Duodenal mucosa (tissue), 2 donors: ENCODE measurements around the gene NOL6.
"Not testable (repeated sequence)": the region's sequence is repeated elsewhere in the genome, so short reads cannot be mapped to it uniquely, and the experiment has no call there.

Source experiments
- H3K27ac ChIP-seq: one replicate; pipeline ENCODE4 v1.7.0; 2013; ENCODE audit warnings: low read depth, low read length
- H3K27me3 ChIP-seq, 2 donors: one replicate each; pipeline ENCODE4 v1.7.0; 2013; ENCODE audit warnings: low read length in 2 of 2, control low read depth in 1 of 2; ENCODE audit not compliant: insufficient read depth in 2 of 2, control insufficient read depth in 1 of 2
- H3K36me3 ChIP-seq, 2 donors: one replicate each; pipeline ENCODE4 v1.7.0; 2013; ENCODE audit warnings: low read length in 2 of 2, control low read depth in 1 of 2; ENCODE audit not compliant: insufficient read depth in 2 of 2, control insufficient read depth in 1 of 2
- H3K4me1 ChIP-seq, 2 donors: one replicate each; pipeline ENCODE4 v1.7.0; 2013; ENCODE audit warnings: low read length in 2 of 2, control low read depth in 1 of 2; ENCODE audit not compliant: insufficient read depth in 2 of 2, control insufficient read depth in 1 of 2
- H3K4me3 ChIP-seq, 2 donors: one replicate each; pipeline ENCODE4 v1.7.0; 2013; ENCODE audit warnings: low read length in 2 of 2, low read depth in 1 of 2
- H3K9ac ChIP-seq, 2 donors: one replicate each; pipeline ENCODE4 v1.7.0; 2013; ENCODE audit warnings: low read length in 2 of 2, low read depth in 1 of 2
- H3K9me3 ChIP-seq, 2 donors: one replicate each; pipeline ENCODE4 v1.7.0; 2013; ENCODE audit warnings: low read length in 2 of 2, control low read depth in 1 of 2; ENCODE audit not compliant: control insufficient read depth in 1 of 2

The NOL6 gene

DNA sequence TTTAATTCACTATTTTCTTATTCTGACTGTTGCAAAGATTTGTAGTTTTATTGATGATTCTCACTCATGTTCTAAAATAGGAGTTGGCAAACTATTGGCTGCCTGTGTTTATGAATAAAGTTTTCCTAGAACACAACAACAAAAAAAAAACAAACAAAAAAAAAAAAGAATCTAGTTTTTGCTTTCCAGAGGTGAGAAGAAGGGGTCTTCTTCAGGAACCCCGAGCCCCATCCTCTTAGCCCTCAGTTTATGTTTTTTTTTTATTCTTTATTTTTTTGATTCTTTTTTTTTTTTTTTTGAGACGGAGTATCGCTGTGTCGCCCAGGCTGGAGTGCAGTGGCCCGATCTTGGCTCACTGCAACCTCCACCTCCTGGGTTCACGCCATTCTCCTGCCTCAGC, 49.2 kb downstream of the NOL6 start:
- not testable (repeated sequence) for H3K4me3 ChIP-seq, H3K9ac ChIP-seq, H3K36me3 ChIP-seq, H3K4me1 ChIP-seq, H3K27ac ChIP-seq, H3K27me3 ChIP-seq, H3K9me3 ChIP-seq

DNA sequence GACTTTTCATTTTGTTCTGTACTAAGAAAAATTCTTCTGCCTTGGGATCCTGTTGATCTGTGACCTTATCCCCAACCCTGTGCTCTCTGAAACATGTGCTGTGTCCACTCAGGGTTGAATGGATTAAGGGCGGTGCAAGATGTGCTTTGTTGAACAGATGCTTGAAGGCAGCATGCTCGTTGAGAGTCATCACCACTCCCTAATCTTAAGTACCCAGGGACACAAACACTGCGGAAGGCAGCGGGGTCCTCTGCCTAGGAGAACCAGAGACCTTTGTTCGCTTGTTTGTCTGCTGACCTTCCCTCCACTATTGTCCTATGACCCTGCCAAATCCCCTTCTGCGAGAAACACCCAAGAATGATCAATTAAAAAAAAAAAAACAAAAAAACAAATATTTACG, 49.7 kb downstream of the NOL6 start:
- H3K4me1 ChIP-seq, H3K9me3 ChIP-seq, H3K4me3 ChIP-seq, H3K36me3 ChIP-seq, H3K27ac ChIP-seq, H3K27me3 ChIP-seq, H3K9ac ChIP-seq: not testable (repeated sequence)

DNA sequence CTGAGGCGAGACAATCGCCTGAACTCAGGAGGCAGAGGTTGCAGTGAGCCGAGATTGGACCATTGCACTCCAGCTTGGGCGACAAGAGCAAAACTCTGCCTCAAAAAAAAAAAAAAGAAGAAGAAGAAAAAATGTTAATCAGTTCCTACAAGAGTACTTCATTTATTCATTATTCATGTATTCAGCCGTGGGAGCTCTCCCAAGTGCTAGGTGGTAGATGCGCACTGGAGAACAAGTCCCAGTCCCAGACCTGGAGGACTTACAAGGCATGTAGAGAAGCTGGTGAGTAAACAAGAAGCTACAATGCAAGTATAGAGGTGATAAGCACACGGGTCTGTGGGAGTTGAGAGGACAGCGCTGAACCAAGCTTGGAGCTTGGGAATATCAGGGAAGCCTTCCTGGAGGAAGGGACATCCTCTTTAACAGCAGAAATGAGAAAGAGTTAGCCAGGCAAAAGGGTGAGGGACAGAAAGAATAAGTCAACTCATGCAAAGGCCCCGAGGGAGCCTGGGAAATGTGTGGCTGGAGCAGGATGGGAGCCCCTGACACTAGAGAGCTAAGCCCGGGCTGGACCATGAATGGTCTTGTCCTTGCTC, 53.9 kb downstream of the NOL6 start:
- Histone ChIP-seq H3K4me1 (peaks cover 26 to 35% of the 10 kb centered on the region in 2 donors), H3K9me3 (no peaks in the 10 kb centered on the region), H3K27ac (no peak overlapping the region), H3K4me3 (no peak overlapping the region), H3K36me3 (no peaks in the 10 kb centered on the region), H3K9ac (no peak overlapping the region), H3K27me3 (no peaks in the 10 kb centered on the region)

DNA sequence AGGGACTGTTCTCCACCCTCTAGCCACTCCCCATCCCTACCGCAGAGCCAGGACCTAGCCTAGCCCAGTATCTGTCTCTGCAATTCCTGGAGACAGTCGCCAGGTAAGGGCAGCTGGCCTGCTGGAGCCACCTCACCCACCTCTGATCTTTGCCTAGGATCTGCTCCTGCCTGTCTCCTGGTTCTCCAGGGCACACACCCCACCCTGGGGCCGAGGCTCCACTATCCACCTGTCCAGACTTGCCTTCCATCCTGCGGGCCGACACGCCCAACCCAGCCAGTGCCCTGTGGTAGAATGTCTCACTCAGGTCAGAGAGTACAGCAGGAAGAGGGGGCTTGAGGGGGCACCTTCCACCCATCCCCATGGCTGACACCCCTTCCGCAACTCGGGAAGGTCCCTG, 55.6 kb downstream of the NOL6 start:
- Histone ChIP-seq H3K27me3 (no peaks in the 10 kb centered on the region), H3K9me3 (no peaks in the 10 kb centered on the region), H3K9ac (no peak overlapping the region), H3K4me1 (peaks cover 33 to 39% of the 10 kb centered on the region in 2 donors), H3K27ac (no peak overlapping the region), H3K36me3 (no peaks in the 10 kb centered on the region), H3K4me3 (no peak overlapping the region)

DNA sequence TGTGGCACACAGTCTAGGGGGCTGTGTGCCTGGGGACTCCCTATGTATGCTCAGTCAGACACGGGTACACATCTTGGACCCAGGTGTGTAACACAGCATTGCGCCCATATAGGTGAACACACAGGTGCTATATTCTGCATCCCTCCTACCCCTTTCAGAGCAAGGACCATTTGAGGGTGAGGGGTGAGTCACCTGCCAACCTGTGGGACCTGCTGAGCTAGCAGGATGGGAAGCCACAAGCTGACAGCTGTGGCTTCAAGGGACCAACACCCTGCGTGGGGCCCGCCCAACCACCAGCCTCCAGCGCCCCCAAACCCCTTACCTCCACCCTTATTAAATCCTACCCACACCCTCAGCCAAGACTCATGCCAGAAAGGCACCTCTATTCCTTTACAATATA, 56.7 kb downstream of the NOL6 start:
- Histone ChIP-seq H3K4me3 (no peak overlapping the region), H3K27ac (no peak overlapping the region), H3K36me3 (no peaks in the 10 kb centered on the region), H3K9me3 (no peaks in the 10 kb centered on the region), H3K4me1 (peaks cover 33 to 39% of the 10 kb centered on the region in 2 donors), H3K9ac (no peak overlapping the region), H3K27me3 (no peaks in the 10 kb centered on the region)

DNA sequence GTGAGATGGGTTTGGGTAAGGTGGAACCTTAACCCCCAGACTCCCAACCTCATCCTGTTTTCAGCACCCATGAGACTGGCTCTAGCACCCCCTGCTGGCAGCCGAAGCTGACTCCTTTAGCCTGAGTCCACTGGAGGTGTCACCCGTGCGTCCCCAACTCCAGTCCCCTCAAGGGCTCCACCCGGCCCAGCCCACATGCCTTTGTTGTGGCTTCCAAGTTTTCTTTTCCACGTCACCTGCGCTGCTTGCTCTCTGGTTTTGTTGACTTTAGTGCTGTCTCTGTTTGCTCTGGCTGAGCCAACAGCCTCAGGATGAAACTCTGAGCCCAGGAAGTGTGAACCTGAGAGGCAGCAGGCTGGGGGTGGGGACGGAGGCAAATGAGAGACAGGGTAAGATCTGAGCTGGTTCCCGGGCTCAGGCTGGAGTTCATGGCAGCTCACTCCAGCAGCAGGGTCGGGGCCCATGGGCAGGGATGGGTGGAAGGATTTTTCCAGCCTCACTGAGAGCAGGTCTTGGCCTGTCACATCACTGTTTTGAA, 58.2 kb downstream of the NOL6 start:
- Histone ChIP-seq H3K27ac (no peak overlapping the region), H3K27me3 (no peaks in the 10 kb centered on the region), H3K4me1 (peaks cover 33 to 39% of the 10 kb centered on the region in 2 donors), H3K4me3 (peak overlapping the region in 1 of 2 donors; percentile 23), H3K36me3 (no peaks in the 10 kb centered on the region), H3K9ac (peak overlapping the region; percentile 1 to 49), H3K9me3 (no peaks in the 10 kb centered on the region)

DNA sequence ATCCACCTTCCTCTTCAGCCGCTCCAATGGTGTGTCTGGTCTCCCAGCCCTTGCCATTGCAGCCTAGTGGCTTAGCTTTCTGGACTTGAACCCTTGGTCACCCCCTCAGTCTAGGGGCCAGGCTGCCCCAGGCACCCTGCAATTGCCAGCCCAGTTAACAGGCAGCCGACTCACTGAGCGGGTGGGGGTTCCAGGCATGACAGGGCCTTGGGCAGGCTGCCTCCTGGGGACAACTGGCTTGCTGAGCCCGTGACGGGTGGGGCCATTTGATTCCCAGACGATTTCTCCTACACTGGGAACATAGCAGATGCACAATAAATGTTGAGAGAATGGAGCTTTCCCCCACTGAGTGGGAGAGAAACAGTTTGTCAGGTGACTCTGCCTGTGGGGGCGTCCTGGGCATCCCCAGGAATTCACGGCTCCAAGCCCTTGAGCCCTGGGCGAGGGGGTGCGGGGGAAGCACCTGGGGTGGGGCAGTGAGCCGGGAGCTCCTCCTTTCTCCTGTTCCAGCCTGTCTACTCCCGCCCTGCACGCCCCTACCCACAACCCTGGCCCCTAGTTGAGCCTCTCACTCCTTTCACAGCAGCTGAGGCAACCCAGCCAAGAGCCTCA, 58.7 kb downstream of the NOL6 start:
- Histone ChIP-seq H3K27ac (no peak overlapping the region), H3K9me3 (no peaks in the 10 kb centered on the region), H3K4me1 (peaks cover 33 to 39% of the 10 kb centered on the region in 2 donors), H3K4me3 (no peak overlapping the region), H3K27me3 (no peaks in the 10 kb centered on the region), H3K9ac (no peak overlapping the region), H3K36me3 (no peaks in the 10 kb centered on the region)

DNA sequence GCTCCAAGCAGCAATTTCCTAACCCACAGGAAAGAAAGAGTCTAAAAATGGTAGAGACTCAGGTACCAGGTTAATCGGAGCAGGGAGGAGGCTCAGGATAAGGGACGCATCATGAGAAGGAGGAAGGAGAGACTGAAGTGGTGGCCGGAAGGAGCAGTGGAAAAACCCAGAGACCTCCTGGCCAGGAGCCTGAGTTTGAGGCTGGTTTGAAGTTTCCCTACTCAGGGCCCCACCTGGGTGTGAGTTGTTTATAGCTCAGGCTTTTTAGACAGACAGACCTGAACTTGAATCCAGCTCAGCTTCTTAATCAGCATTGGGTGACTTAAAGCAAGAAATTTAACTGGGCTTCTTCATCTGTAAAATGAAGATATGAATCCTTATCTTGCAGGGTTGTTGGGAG, 59.5 kb downstream of the NOL6 start:
- H3K4me1 ChIP-seq = peaks cover 33 to 39% of the 10 kb centered on the region in 2 donors
- no peak overlapping the region for H3K27ac ChIP-seq
- no peaks in the 10 kb centered on the region for H3K27me3 ChIP-seq
- no peaks in the 10 kb centered on the region for H3K9me3 ChIP-seq
- H3K36me3 ChIP-seq = no peaks in the 10 kb centered on the region
- H3K9ac ChIP-seq = no peak overlapping the region
- H3K4me3 ChIP-seq = no peak overlapping the region
